HUES64 (cell line): Measurements from ENCODE around the gene FIBP.
"Not testable (repeated sequence)": the region's sequence is repeated elsewhere in the genome, so short reads cannot be mapped to it uniquely, and the experiment has no call there.

Experiments used
- H3K27ac ChIP-seq: 2 replicates; pipeline ENCODE4 v1.7.0; 2013; ENCODE audit warnings: low read depth, low read length, inconsistent platforms
- H3K27me3 ChIP-seq: 2 replicates; pipeline ENCODE4 v1.6.1; 2013; ENCODE audit warnings: mild to moderate bottlenecking, low read length; ENCODE audit not compliant: insufficient read depth
- H3K36me3 ChIP-seq: 2 replicates; pipeline ENCODE4 v1.6.1; 2013; ENCODE audit warnings: mild to moderate bottlenecking, low read length; ENCODE audit not compliant: insufficient read depth
- H3K4me1 ChIP-seq: 2 replicates; pipeline ENCODE4 v1.6.1; 2013; ENCODE audit warnings: mild to moderate bottlenecking, low read length, moderate library complexity; ENCODE audit not compliant: insufficient read depth
- H3K4me3 ChIP-seq: 2 replicates; pipeline ENCODE4 v1.5.1; 2013; ENCODE audit warnings: mild to moderate bottlenecking, low read length, moderate library complexity
- H3K9ac ChIP-seq: 2 replicates; pipeline ENCODE4 v1.6.1; 2013; ENCODE audit warnings: mild to moderate bottlenecking, low read depth, low read length
- H3K9me3 ChIP-seq: 2 replicates; pipeline ENCODE4 v1.6.1; 2013; ENCODE audit warnings: low read depth, low read length; ENCODE audit not compliant: insufficient read depth
- WGBS: fragments of 150-250, 120-280 bp; methylation state at CpG from one replicate; pipeline ENCODE4 v1.1.7; 2013; ENCODE audit warnings: missing lambda C conversion rate; 5-methylcytosine and 5-hydroxymethylcytosine counted together

FIBP gene

DNA sequence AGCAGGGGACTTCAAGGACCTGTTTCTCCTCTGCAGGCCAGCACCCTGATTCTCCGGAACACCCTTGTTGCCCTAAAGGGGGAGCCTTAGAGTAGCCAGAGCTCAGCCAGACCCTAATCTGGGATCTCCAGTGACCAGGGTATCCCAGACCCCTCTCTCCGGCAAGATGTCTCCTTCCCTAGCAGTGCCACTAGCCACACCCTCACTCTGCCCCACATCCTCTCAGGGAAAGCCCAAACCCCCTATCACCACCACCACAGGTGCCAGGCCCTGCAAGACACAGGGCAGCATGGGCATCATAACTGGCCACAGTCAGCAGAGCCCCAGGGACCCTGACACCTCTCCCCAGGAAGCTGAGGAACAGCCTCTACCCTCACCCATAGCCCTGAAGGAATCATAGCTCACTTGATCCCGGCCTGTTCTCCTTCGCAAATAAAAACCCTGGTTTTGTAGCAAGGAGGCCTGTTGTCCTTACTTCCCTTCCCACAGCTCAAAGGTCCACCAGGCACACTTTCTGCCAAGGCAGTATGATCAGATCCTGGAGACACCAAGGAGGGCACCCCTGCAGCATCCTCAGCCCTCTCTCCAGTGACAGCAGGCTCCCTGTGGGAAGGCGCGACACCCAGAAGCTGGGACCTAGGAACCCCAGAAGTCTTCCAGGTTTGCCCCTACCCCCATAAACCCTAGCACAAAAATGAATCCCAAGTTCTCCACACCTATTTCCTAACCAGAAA, 34.9 kb downstream of the FIBP start:
- H3K9me3 ChIP-seq: no peaks in the 10 kb centered on the region
- H3K27me3 ChIP-seq: no peaks in the 10 kb centered on the region
- 93% methylated on average over 6 of the region's 6 CpGs for WGBS
- H3K4me1 ChIP-seq: no peaks in the 10 kb centered on the region; the same call in 1 of the 2 replicates
- no peak overlapping the region for H3K4me3 ChIP-seq
- H3K9ac ChIP-seq: no peak overlapping the region
- no peak overlapping the region for H3K27ac ChIP-seq
- H3K36me3 ChIP-seq: peaks cover 46% of the 10 kb centered on the region

DNA sequence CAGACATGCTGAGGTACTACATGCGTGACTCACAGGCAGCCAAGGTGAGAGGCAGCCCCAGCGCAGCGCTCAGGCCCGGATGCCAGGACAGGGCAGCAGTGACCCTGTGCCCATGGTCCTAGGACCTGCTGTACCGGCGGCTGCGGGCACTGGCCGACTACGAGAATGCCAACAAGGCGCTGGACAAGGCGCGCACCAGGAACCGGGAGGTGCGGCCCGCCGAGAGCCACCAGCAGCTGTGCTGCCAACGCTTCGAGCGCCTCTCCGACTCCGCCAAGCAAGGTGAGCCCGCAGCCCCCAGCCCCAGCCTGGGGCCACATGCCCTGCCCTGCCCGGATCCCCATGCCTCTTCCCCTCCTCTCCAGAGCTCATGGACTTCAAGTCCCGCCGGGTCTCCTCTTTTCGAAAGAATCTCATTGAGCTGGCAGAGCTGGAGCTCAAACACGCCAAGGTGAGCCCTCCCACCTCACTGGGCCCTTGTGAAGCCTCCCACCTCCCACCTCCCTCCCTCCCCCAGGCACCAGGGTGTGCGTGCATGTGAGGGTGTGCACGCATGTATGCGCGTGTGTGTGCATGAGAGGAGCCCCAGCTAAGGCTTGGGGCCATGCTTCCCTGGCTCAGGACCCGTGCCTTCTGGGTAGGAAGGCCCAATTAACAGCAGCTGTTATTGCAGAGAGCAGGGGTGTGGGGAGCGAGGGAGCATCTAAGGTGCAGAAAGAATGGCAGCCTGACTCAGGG, 35.6 kb downstream of the FIBP start:
- Histone ChIP-seq H3K27me3 (no peaks in the 10 kb centered on the region), H3K9me3 (no peaks in the 10 kb centered on the region), H3K27ac (no peak overlapping the region; the same call in 1 of the 2 replicates), H3K4me1 (no peaks in the 10 kb centered on the region; the same call in 1 of the 2 replicates), H3K36me3 (peaks cover 46% of the 10 kb centered on the region), H3K9ac (no peak overlapping the region), H3K4me3 (no peak overlapping the region)
- WGBS: 95% methylated on average over 33 of the region's 33 CpGs

- Histone ChIP-seq H3K9me3 (no peaks in the 10 kb centered on the region), H3K4me1 (no peaks in the 10 kb centered on the region; the same call in 1 of the 2 replicates), H3K27me3 (no peaks in the 10 kb centered on the region), H3K36me3 (peaks cover 46% of the 10 kb centered on the region), H3K4me3 (no peak overlapping the region), H3K9ac (no peak overlapping the region), H3K27ac (no peak overlapping the region; the same call in 1 of the 2 replicates)
- WGBS: 90% methylated on average over 10 of the region's 10 CpGs
Measured at GRCh38 chr11:65851811-65852507, 36.3 kb downstream of the FIBP start.

DNA sequence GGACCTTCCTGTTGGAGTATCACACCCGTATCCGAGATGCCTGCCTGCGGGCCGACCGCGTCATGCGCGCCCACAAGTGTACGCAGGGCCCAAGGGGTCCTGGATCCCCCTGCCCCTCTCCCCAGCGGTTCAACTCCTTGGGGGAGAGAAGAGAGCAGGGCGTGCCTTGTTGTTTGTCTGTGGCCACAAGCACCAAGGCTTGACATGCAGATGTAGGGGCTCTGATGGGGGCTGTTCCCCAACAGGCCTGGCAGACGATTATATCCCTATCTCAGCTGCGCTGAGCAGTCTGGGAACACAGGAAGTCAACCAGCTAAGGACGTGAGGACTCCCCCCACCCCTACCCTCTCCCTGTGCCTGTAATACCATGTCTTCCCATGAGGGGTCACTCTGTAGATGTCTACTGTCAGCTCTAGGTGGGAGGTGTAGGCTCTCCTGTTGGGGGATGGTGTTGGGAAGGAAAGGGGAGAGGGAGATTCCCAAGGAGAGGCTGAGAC, 37.1 kb downstream of the FIBP start:
- Histone ChIP-seq H3K27me3 (no peaks in the 10 kb centered on the region), H3K4me3 (no peak overlapping the region), H3K9me3 (no peaks in the 10 kb centered on the region), H3K27ac (no peak overlapping the region), H3K36me3 (peaks cover 40% of the 10 kb centered on the region), H3K4me1 (no peaks in the 10 kb centered on the region), H3K9ac (no peak overlapping the region)
- 89% methylated on average over 14 of the region's 14 CpGs for WGBS

- 91% methylated on average over 19 of the region's 20 CpGs for WGBS
- Histone ChIP-seq H3K27me3 (no peaks in the 10 kb centered on the region), H3K4me1 (no peaks in the 10 kb centered on the region), H3K27ac (no peak overlapping the region), H3K4me3 (no peak overlapping the region), H3K36me3 (peaks cover 33% of the 10 kb centered on the region), H3K9ac (no peak overlapping the region), H3K9me3 (no peaks in the 10 kb centered on the region)
Measured at GRCh38 chr11:65850217-65851082, 37.8 kb downstream of the FIBP start.

DNA sequence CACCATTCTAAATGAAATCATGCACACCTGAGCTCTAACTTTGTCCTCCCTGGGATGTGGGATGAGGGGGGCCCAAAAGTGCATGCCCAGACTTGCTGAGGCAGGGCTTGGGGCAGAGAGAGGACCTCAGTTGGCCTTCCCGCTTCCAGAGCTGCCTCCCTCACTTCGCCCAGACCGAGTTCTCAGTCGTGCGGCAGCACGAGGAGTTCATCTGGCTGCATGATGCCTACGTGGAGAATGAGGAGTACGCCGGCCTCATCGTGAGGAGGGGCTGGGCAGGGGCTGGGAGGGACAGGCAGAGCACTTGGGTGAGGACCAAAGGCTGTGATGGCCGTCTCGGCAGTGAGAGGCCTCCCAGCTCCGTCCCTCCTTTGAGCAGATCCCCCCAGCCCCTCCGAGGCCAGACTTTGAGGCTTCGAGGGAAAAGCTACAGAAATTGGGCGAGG, 38.5 kb downstream of the FIBP start:
- 72% methylated on average over 16 of the region's 16 CpGs for WGBS

GRCh38 chr11:65849366-65849765, 38.9 kb downstream of the FIBP start:
- Histone ChIP-seq H3K4me1 (no peaks in the 10 kb centered on the region), H3K27ac (no peak overlapping the region), H3K4me3 (no peak overlapping the region), H3K9me3 (no peaks in the 10 kb centered on the region), H3K9ac (no peak overlapping the region), H3K36me3 (peaks cover 22% of the 10 kb centered on the region), H3K27me3 (no peaks in the 10 kb centered on the region)
- WGBS: 74% methylated on average over 8 of the region's 8 CpGs

More for the DNA sequence above, 38.5 kb downstream of the FIBP start:
- Histone ChIP-seq H3K36me3 (peaks cover 27% of the 10 kb centered on the region), H3K9ac (no peak overlapping the region), H3K27ac (no peak overlapping the region), H3K9me3 (no peaks in the 10 kb centered on the region), H3K4me1 (no peaks in the 10 kb centered on the region), H3K4me3 (no peak overlapping the region), H3K27me3 (no peaks in the 10 kb centered on the region)

DNA sequence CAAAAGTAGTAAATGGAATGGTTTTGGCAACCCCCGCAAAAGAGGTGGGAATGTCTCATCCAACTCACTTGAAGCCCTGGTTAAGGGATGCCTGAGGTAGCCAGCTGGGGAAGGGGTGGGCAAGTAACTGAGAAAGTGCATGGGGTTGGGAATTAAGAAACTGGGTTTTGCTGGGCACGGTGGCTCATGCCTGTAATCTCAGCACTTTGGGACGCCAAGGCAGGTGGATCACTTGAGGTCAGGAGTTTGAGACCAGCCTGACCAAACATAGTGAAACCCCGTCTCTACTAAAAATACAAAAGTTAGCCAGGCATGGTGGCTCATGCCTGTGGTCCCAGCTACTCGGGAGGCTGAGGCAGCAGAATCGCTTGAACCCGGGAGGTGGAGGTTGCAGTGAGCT, 39.6 kb downstream of the FIBP start:
- not testable (repeated sequence) for H3K4me3 ChIP-seq, H3K27ac ChIP-seq, H3K4me1 ChIP-seq, H3K27me3 ChIP-seq, H3K9me3 ChIP-seq, H3K9ac ChIP-seq
- H3K36me3 ChIP-seq: peaks cover 16% of the 10 kb centered on the region
- 73% methylated on average over 7 of the region's 7 CpGs for WGBS

DNA sequence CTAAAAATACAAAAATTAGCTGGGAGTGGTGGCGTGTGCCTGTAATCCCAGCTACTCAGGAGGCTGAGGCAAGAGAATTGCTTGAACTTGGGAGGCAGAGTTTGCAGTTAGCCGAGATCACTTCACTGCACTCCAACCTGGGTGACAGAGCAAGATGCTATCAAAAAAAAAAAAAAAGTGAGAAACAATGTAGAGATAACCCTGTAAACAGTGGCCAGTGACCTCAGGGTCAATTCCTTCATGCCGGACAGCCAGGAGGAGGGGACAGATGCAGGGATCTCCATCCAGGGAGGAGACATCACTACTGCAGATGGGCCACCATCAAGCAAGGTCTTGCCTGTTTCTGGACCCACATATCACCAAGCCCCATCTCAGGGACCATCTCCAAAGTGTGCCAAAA, 40.5 kb downstream of the FIBP start:
- no peak overlapping the region for H3K9ac ChIP-seq
- H3K27ac ChIP-seq: no peak overlapping the region
- H3K9me3 ChIP-seq: no peaks in the 10 kb centered on the region
- no peaks in the 10 kb centered on the region for H3K27me3 ChIP-seq
- 93% methylated on average over 3 of the region's 3 CpGs for WGBS
- H3K4me1 ChIP-seq: no peaks in the 10 kb centered on the region
- H3K4me3 ChIP-seq: no peak overlapping the region
- H3K36me3 ChIP-seq: 0 out of 2 replicates have a peak, but pooled peaks cover 6% of the 10 kb centered on the region

- 90% methylated on average over 10 of the region's 10 CpGs for WGBS
- H3K4me3 ChIP-seq: no peak overlapping the region
- no peaks in the 10 kb centered on the region for H3K36me3 ChIP-seq
- H3K27me3 ChIP-seq: no peaks in the 10 kb centered on the region
- H3K9ac ChIP-seq: no peak overlapping the region
- no peaks in the 10 kb centered on the region for H3K9me3 ChIP-seq
- no peaks in the 10 kb centered on the region for H3K4me1 ChIP-seq
- no peak overlapping the region for H3K27ac ChIP-seq
Measured at GRCh38 chr11:65844231-65844872, 43.9 kb downstream of the FIBP start.
